Duodenal mucosa (tissue), 2 donors: ENCODE data around the gene CALCA.

Source experiments
- H3K27ac ChIP-seq: one replicate; pipeline ENCODE4 v1.7.0; 2013; ENCODE audit warnings: low read depth, low read length
- H3K27me3 ChIP-seq, 2 donors: one replicate each; pipeline ENCODE4 v1.7.0; 2013; ENCODE audit warnings: low read length in 2 of 2, control low read depth in 1 of 2; ENCODE audit not compliant: insufficient read depth in 2 of 2, control insufficient read depth in 1 of 2
- H3K36me3 ChIP-seq, 2 donors: one replicate each; pipeline ENCODE4 v1.7.0; 2013; ENCODE audit warnings: low read length in 2 of 2, control low read depth in 1 of 2; ENCODE audit not compliant: insufficient read depth in 2 of 2, control insufficient read depth in 1 of 2
- H3K4me1 ChIP-seq, 2 donors: one replicate each; pipeline ENCODE4 v1.7.0; 2013; ENCODE audit warnings: low read length in 2 of 2, control low read depth in 1 of 2; ENCODE audit not compliant: insufficient read depth in 2 of 2, control insufficient read depth in 1 of 2
- H3K4me3 ChIP-seq, 2 donors: one replicate each; pipeline ENCODE4 v1.7.0; 2013; ENCODE audit warnings: low read length in 2 of 2, low read depth in 1 of 2
- H3K9ac ChIP-seq, 2 donors: one replicate each; pipeline ENCODE4 v1.7.0; 2013; ENCODE audit warnings: low read length in 2 of 2, low read depth in 1 of 2
- H3K9me3 ChIP-seq, 2 donors: one replicate each; pipeline ENCODE4 v1.7.0; 2013; ENCODE audit warnings: low read length in 2 of 2, control low read depth in 1 of 2; ENCODE audit not compliant: control insufficient read depth in 1 of 2

CALCA gene

GRCh38 chr11:14974515-14975251 is 2.5 kb upstream of the CALCA start:
- Histone ChIP-seq H3K36me3 (no peaks in the 10 kb centered on the region), H3K9me3 (no peaks in the 10 kb centered on the region), H3K4me3 (peak overlapping the region; percentile 22 to 40), H3K4me1 (peaks cover 17 to 20% of the 10 kb centered on the region in 2 donors), H3K27ac (no peak overlapping the region), H3K27me3 (peaks cover 57 to 60% of the 10 kb centered on the region in 2 donors), H3K9ac (no peak overlapping the region)

- H3K4me1 ChIP-seq: peaks cover 17 to 20% of the 10 kb centered on the region in 2 donors
- H3K36me3 ChIP-seq: no peaks in the 10 kb centered on the region
- H3K9me3 ChIP-seq: no peaks in the 10 kb centered on the region
- H3K27ac ChIP-seq: no peak overlapping the region
- peak overlapping the region; percentile 40 to 41 for H3K4me3 ChIP-seq
- no peak overlapping the region for H3K9ac ChIP-seq
- peaks cover 60% of the 10 kb centered on the region in 2 donors for H3K27me3 ChIP-seq
These were observed 1.7 kb upstream of the CALCA start for GRCh38 chr11:14973621-14974514.

GRCh38 chr11:14972581-14973495 is 687 bp upstream of the CALCA start:
- no peak overlapping the region for H3K27ac ChIP-seq
- H3K9ac ChIP-seq: no peak overlapping the region
- H3K9me3 ChIP-seq: no peaks in the 10 kb centered on the region
- H3K4me3 ChIP-seq: no peak overlapping the region
- peaks cover 17 to 20% of the 10 kb centered on the region in 2 donors for H3K4me1 ChIP-seq
- H3K27me3 ChIP-seq: peaks cover 62 to 63% of the 10 kb centered on the region in 2 donors
- no peaks in the 10 kb centered on the region for H3K36me3 ChIP-seq

- Histone ChIP-seq H3K36me3 (no peaks in the 10 kb centered on the region), H3K4me3 (no peak overlapping the region), H3K9me3 (no peaks in the 10 kb centered on the region), H3K4me1 (peaks cover 14 to 20% of the 10 kb centered on the region in 2 donors), H3K27ac (no peak overlapping the region), H3K27me3 (peaks cover 50 to 54% of the 10 kb centered on the region in 2 donors), H3K9ac (no peak overlapping the region)
These were observed 2.2 kb downstream of the CALCA start for GRCh38 chr11:14969901-14970323.

GRCh38 chr11:14967581-14968243 is 4.4 kb downstream of the CALCA start:
- Histone ChIP-seq H3K36me3 (no peaks in the 10 kb centered on the region), H3K4me1 (peaks cover 0 to 5% of the 10 kb centered on the region in 2 donors), H3K9me3 (no peaks in the 10 kb centered on the region), H3K27ac (no peak overlapping the region), H3K9ac (no peak overlapping the region), H3K27me3 (peaks cover 28 to 34% of the 10 kb centered on the region in 2 donors), H3K4me3 (no peak overlapping the region)

GRCh38 chr11:14956111-14956510 is 16.0 kb downstream of the CALCA start:
- no peaks in the 10 kb centered on the region for H3K9me3 ChIP-seq
- no peak overlapping the region for H3K9ac ChIP-seq
- H3K27me3 ChIP-seq: peaks cover 0 to 5% of the 10 kb centered on the region in 2 donors
- no peaks in the 10 kb centered on the region for H3K36me3 ChIP-seq
- H3K27ac ChIP-seq: no peak overlapping the region
- H3K4me1 ChIP-seq: no peaks in the 10 kb centered on the region
- no peak overlapping the region for H3K4me3 ChIP-seq

- no peaks in the 10 kb centered on the region for H3K9me3 ChIP-seq
- no peak overlapping the region for H3K9ac ChIP-seq
- H3K27ac ChIP-seq: no peak overlapping the region
- H3K4me3 ChIP-seq: no peak overlapping the region
- no peaks in the 10 kb centered on the region for H3K4me1 ChIP-seq
- peaks cover 0 to 5% of the 10 kb centered on the region in 2 donors for H3K27me3 ChIP-seq
- H3K36me3 ChIP-seq: no peaks in the 10 kb centered on the region
These were observed 17.6 kb downstream of the CALCA start for GRCh38 chr11:14954581-14954980.

GRCh38 chr11:14953904-14954303 is 18.2 kb downstream of the CALCA start:
- H3K27me3 ChIP-seq: peaks cover 0 to 4% of the 10 kb centered on the region in 2 donors
- H3K9ac ChIP-seq: no peak overlapping the region
- H3K4me1 ChIP-seq: no peaks in the 10 kb centered on the region
- H3K4me3 ChIP-seq: no peak overlapping the region
- no peaks in the 10 kb centered on the region for H3K9me3 ChIP-seq
- H3K36me3 ChIP-seq: no peaks in the 10 kb centered on the region
- H3K27ac ChIP-seq: no peak overlapping the region

- H3K27ac ChIP-seq: no peak overlapping the region
- H3K4me3 ChIP-seq: no peak overlapping the region
- H3K9ac ChIP-seq: no peak overlapping the region
- no peaks in the 10 kb centered on the region for H3K27me3 ChIP-seq
- no peaks in the 10 kb centered on the region for H3K9me3 ChIP-seq
- H3K36me3 ChIP-seq: no peaks in the 10 kb centered on the region
- no peaks in the 10 kb centered on the region for H3K4me1 ChIP-seq
These were observed 22.6 kb downstream of the CALCA start for GRCh38 chr11:14949437-14950147.
